Brain microvascular endothelial cell (primary cell): Measurements from ENCODE around the gene PSAP.

ENCODE experiments used
- DNase-seq: peaks from one replicate; pipeline ENCODE4 v3.0.0-alpha.2; 2020
- H3K27ac ChIP-seq: fragments of 250-450 bp; sonication (Bioruptor Pico); 2 replicates; pipeline ENCODE4 v1.5.1; 2020; ENCODE audit warnings: mild to moderate bottlenecking, moderate library complexity
- H3K27me3 ChIP-seq: fragments of 250-450 bp; sonication (Bioruptor Pico); replicated peaks from 2 replicates; pipeline ENCODE4 v1.5.1; 2020; ENCODE audit warnings: mild to moderate bottlenecking
- H3K36me3 ChIP-seq: fragments of 250-450 bp; sonication (Bioruptor Pico); replicated peaks from 2 replicates; pipeline ENCODE4 v1.5.1; 2020; ENCODE audit warnings: mild to moderate bottlenecking
- H3K4me3 ChIP-seq: 2 replicates; pipeline ENCODE4 v1.5.1; 2011; ENCODE audit warnings: low read depth, mild to moderate bottlenecking, control low read depth, low read length, moderate library complexity
- in situ Hi-C: cut with HindIII; loops from 2 replicates; pipeline ENCODE4 v1.10.0; 2017; ENCODE audit warnings: low sequenced_read_pairs, low pct_ligation_motif_present
- TF ChIP-seq, protein P1 (sequence below): IDR thresholded peaks from 2 replicates; pipeline ENCODE4 v1.5.1; 2011; ENCODE audit warnings: low read depth, mild to moderate bottlenecking, moderate library complexity, low read length, control low read depth, inconsistent platforms; ENCODE audit errors: missing control alignments

Gene PSAP

DNA sequence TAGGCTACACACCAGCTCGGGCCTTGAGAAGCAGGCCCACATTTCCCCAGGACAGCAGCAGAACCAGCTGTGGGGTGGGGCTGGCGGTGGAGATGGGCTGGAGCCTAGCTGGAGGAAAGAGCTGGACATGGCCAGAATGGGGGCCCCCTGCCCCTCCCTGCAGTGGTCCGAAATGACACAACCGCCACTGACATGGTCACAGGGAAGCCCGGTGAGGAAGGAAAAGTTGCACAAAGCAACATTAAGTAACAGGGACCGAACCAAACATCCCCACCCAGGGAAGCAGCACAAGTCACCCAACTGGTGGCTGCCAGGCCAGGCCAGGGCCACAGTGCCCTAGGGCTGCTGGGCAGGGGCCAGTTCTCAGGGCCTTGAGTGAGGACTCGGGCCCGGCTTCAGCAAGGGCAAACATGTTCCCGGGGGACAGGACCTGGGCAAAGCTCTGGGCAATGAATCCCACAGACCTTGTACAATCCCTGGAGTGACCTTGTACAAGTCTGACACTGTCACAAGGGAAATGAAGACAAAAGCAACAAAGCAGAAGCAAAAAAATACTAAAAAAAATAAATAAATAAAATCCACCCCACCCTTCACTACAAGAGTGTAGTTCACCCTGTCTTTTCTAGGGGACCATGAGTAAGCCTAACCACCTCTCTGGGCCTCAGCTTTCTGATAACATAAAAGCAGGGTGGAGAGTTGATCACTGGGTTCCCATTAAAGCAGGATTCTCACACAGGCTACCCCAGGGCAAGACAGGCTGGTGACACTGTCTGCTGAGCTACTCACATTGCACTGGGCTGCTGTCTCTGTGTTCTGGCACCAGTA, 33.0 kb downstream of the PSAP start:
- Histone ChIP-seq H3K27ac (no peak overlapping the region), H3K27me3 (no peaks in the 10 kb centered on the region), H3K4me3 (no peak overlapping the region), H3K36me3 (peaks cover 78% of the 10 kb centered on the region)
- TF ChIP-seq, protein P1, sequence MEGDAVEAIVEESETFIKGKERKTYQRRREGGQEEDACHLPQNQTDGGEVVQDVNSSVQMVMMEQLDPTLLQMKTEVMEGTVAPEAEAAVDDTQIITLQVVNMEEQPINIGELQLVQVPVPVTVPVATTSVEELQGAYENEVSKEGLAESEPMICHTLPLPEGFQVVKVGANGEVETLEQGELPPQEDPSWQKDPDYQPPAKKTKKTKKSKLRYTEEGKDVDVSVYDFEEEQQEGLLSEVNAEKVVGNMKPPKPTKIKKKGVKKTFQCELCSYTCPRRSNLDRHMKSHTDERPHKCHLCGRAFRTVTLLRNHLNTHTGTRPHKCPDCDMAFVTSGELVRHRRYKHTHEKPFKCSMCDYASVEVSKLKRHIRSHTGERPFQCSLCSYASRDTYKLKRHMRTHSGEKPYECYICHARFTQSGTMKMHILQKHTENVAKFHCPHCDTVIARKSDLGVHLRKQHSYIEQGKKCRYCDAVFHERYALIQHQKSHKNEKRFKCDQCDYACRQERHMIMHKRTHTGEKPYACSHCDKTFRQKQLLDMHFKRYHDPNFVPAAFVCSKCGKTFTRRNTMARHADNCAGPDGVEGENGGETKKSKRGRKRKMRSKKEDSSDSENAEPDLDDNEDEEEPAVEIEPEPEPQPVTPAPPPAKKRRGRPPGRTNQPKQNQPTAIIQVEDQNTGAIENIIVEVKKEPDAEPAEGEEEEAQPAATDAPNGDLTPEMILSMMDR, result no peak
- DNase-seq, result no peak
- in situ Hi-C loops, result no loop called here

DNA sequence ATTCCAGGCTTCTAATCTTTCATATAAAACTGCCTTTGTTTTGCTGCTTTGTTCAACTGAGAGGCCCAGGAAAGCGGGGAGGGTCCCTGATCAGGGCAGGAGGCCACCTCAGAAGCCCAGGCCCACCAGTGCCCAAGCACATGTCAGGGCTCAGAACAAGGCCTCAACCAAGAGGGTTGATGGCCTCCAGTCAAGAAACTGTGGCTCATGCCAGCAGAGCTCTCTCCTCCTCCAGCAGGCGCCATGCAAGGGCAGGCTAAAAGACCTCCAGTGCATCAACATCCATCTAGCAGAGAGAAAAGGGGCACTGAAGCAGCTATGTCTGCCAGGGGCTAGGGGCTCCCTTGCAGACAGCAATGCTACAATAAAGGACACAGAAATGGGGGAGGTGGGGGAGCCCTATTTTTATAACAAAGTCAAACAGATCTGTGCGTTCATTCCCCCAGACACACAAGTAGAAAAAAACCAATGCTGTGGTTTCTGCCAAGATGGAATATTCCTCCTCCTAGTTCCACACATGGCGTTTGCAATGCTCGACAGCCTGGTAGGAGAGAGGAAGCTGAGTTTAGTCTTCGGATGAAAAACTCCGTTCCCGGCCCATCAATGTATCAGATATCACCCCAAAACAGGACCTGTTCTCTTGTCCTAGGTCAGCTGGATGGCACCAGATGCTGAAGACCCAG, 34.0 kb downstream of the PSAP start:
- no peak for DNase-seq
- peaks cover 79% of the 10 kb centered on the region for H3K36me3 ChIP-seq
- in situ Hi-C loops, result no loop called here
- TF ChIP-seq, protein P1, result no peak
- H3K4me3 ChIP-seq, result no peak overlapping the region
- H3K27me3 ChIP-seq, result no peaks in the 10 kb centered on the region
- no peak overlapping the region for H3K27ac ChIP-seq

DNA sequence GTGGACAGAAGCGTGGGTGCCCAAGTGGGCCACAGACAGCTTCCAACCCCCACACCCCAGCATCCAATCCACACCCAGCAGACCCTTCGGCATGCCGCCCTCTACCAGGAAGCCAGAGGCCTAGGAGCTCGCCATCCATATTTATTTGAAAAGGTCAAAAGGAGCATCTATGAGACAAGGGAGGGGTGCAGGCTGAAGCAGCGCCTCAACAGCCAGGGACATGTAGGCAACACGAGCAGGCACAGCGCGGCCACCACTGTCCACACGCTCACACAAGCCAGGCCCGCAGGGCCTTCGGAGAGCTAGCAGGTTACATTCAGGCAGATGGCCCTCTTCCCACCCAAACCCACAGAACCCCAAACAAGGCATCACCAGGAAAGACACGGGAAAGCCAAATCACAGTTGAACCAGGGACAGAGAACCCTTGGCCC, 34.6 kb downstream of the PSAP start:
- no peak for DNase-seq
- TF ChIP-seq, protein P1, result no peak
- peaks cover 72% of the 10 kb centered on the region for H3K36me3 ChIP-seq
- no peak overlapping the region for H3K27ac ChIP-seq
- H3K27me3 ChIP-seq, result no peaks in the 10 kb centered on the region
- in situ Hi-C loops, result no loop called here
- no peak overlapping the region for H3K4me3 ChIP-seq

DNA sequence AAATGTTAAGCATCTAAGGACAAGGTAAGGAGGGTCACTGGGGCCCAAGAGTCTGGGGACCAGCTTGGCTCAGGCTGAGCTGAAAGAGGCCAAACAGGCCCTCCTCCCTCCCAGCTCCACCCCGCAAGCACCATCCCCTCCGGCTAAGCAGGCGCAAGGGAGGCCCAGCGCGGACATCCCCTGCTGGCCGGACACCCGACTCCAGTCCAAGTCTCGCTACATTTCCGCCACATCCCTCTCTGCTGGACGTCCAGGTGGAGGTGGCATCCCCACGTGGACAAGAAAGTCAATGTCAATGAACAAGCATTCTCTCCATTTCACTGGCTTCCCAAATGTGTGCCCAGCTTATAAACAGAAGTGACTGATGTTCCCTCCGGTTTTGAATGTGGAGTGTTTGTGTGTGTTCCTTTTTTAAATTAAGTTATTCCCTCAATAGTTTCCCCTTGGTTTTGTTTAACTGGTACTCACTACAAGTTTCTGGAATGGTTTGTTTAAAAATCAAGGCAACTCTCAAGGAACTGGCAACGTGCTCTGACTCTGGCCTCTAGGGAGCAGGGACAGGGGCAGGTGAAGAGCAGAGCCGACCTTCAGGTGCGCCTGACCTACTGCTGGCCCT, 35.4 kb downstream of the PSAP start:
- no peak overlapping the region for H3K4me3 ChIP-seq
- peaks cover 64% of the 10 kb centered on the region for H3K36me3 ChIP-seq
- DNase-seq, result no peak
- TF ChIP-seq, protein P1, result no peak
- no peaks in the 10 kb centered on the region for H3K27me3 ChIP-seq
- H3K27ac ChIP-seq, result no peak overlapping the region
- in situ Hi-C loops, result no loop called here

DNA sequence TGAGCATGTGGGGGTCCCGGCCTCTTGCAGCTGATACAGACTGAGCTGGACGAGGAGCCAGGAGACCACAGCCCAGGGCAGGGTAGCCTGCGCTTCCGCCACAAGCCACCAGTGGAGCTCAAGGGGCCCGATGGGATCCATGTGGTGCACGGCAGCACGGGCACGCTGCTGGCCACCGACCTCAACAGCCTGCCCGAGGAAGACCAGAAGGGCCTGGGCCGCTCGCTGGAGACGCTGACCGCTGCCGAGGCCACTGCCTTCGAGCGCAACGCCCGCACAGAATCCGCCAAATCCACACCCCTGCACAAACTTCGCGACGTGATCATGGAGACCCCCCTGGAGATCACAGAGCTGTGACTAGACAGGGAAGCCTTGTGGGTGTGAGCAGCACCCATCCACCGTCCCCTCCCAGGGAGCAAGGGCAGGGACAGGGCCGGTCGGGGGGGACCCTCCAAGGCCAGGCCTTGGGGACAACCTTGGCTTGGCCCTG, 36.1 kb downstream of the PSAP start:
- no peak overlapping the region for H3K27ac ChIP-seq
- TF ChIP-seq, protein P1, result peak; percentile 25
- no peak overlapping the region for H3K4me3 ChIP-seq
- DNase-seq, result no peak
- in situ Hi-C loops, result no loop called here
- peaks cover 59% of the 10 kb centered on the region for H3K36me3 ChIP-seq
- H3K27me3 ChIP-seq, result no peaks in the 10 kb centered on the region
